HepG2 (cell line): ENCODE results near the gene HOXA6. TPM values are rescaled to one million over a fixed set of nuclear protein-coding genes. Genes with fewer than 3 reads are reported as not detected.
A peak's percentile ranks its signal among the peaks of the same experiment; 100 is the strongest.

Source experiments
- CBX2 ChIP-seq, 2 experiments: fragments of 200-600 bp in 1 of 2; sonication (generic); formaldehyde crosslinking in 1 of 2; IDR thresholded peaks; 2 replicates each; pipeline versions ENCODE4 v1.7.0 to v1.8.1; 2018 to 2022; ENCODE audit warnings: low read depth in 2 of 2, low read length in 1 of 2, mild to moderate bottlenecking in 1 of 2, missing genetic modification reagents in 1 of 2
- HNF4A ChIP-seq: sonication (generic); formaldehyde crosslinking; IDR thresholded peaks from 2 replicates; pipeline ENCODE4 v1.4.0; 2020; ENCODE audit warnings: missing genetic modification reagents
- IKZF4 ChIP-seq: sonication (generic); formaldehyde crosslinking; IDR thresholded peaks from 2 replicates; pipeline ENCODE4 v1.5.1; 2020; ENCODE audit warnings: borderline replicate concordance, mild to moderate bottlenecking, low read depth, missing genetic modification reagents; ENCODE audit errors: not compliant biosample characterization
- NR2F1 ChIP-seq, 2 experiments: fragments of 450-650 bp in 1 of 2; formaldehyde crosslinking in 1 of 2; IDR thresholded peaks; 2 replicates each; pipeline versions ENCODE4 v1.5.0 to v1.6.1; 2016 to 2020; ENCODE audit warnings: mild to moderate bottlenecking in 1 of 2, missing compliant biosample characterization in 1 of 2, missing genetic modification reagents in 1 of 2, moderate library complexity in 1 of 2
- PCBP1 ChIP-seq: fragments of 200-400 bp; formaldehyde crosslinking; IDR thresholded peaks from 2 replicates; pipeline ENCODE4 v1.6.1; 2017; ENCODE audit warnings: mild to moderate bottlenecking, low read depth, low read length, borderline replicate concordance
- RARG ChIP-seq: sonication (generic); formaldehyde crosslinking; IDR thresholded peaks from 2 replicates; pipeline ENCODE4 v1.4.0; 2020; ENCODE audit warnings: low read depth, mild to moderate bottlenecking, missing genetic modification reagents
- REPIN1 ChIP-seq: sonication (generic); formaldehyde crosslinking; IDR thresholded peaks from 2 replicates; pipeline ENCODE4 v1.8.0; 2022; ENCODE audit warnings: missing genetic modification reagents, low read depth, mild to moderate bottlenecking, borderline replicate concordance
- SNAPC4 ChIP-seq: sonication (generic); formaldehyde crosslinking; IDR thresholded peaks from 2 replicates; pipeline ENCODE4 v1.4.0; 2020; ENCODE audit warnings: mild to moderate bottlenecking, missing genetic modification reagents
- ZBTB21 ChIP-seq: sonication (generic); formaldehyde crosslinking; IDR thresholded peaks from 2 replicates; pipeline ENCODE4 v1.4.0; 2020; ENCODE audit warnings: missing genetic modification reagents
- ZBTB46 ChIP-seq: sonication (generic); formaldehyde crosslinking; IDR thresholded peaks from 2 replicates; pipeline ENCODE4 v1.4.0; 2020; ENCODE audit warnings: mild to moderate bottlenecking, missing genetic modification reagents, borderline replicate concordance
- ZFP36L1 ChIP-seq: sonication (generic); formaldehyde crosslinking; IDR thresholded peaks from 2 replicates; pipeline ENCODE4 v1.8.0; 2022; ENCODE audit warnings: mild to moderate bottlenecking, missing genetic modification reagents, moderate library complexity
- ZFP41 ChIP-seq: sonication (generic); formaldehyde crosslinking; IDR thresholded peaks from 2 replicates; pipeline ENCODE4 v1.4.0; 2020; ENCODE audit warnings: mild to moderate bottlenecking, missing genetic modification reagents, borderline replicate concordance
- ZMYM4 ChIP-seq: sonication (generic); formaldehyde crosslinking; IDR thresholded peaks from 2 replicates; pipeline ENCODE4 v1.8.1; 2023; ENCODE audit warnings: mild to moderate bottlenecking, missing genetic modification reagents
- ZNF143 ChIP-seq: sonication (generic); formaldehyde crosslinking; IDR thresholded peaks from 2 replicates; pipeline ENCODE4 v1.4.0; 2020; ENCODE audit warnings: missing genetic modification reagents
- ZNF3 ChIP-seq: IDR thresholded peaks from 2 replicates; pipeline ENCODE4 v1.7.0; 2017; ENCODE audit warnings: inconsistent platforms
- ZNF331 ChIP-seq: sonication (generic); formaldehyde crosslinking; IDR thresholded peaks from 2 replicates; pipeline ENCODE4 v1.4.0; 2020; ENCODE audit warnings: missing genetic modification reagents
- ZNF629 ChIP-seq: sonication (generic); formaldehyde crosslinking; conservative IDR thresholded peaks from 2 replicates; pipeline ENCODE4 v1.5.0; 2020; ENCODE audit warnings: missing genetic modification reagents
- ZNF788 ChIP-seq: sonication (generic); formaldehyde crosslinking; IDR thresholded peaks from 2 replicates; pipeline ENCODE4 v1.5.0; 2020; ENCODE audit warnings: mild to moderate bottlenecking, missing genetic modification reagents, borderline replicate concordance
- polyA plus RNA-seq, 8 experiments: library from polyadenylated mRNA; depleted of rRNA in 3 of 8; stranded (reverse) in 7 of 8; unstranded in 1 of 8; fragments of >200 nt; fragmentation: Illumina TruSeq in 4 of 8; extraction: Trizol in 4 of 8; gene quantifications; 2 replicates each; pipeline versions ENCODE4 v1.2.1 to v1.2.3, GENCODE V29; 2011 to 2016; ENCODE audit warnings: low read depth in 4 of 8, missing spikeins in 1 of 8, mixed read lengths in 1 of 8; ENCODE audit not compliant: insufficient read depth in 1 of 8
- total RNA-seq, 5 experiments: library from RNA; depleted of rRNA; stranded (reverse); fragments of >200 nt; fragmentation: Illumina TruSeq; extraction: Trizol; gene quantifications; 2 replicates each; pipeline ENCODE4 v1.2.3, GENCODE V29; 2016; ENCODE audit warnings: low read depth in 1 of 5
- TF ChIP-seq, protein P1 (sequence below): IDR thresholded peaks from 2 replicates; pipeline ENCODE4 v1.6.1; 2016; ENCODE audit warnings: mild to moderate bottlenecking
- TF ChIP-seq, protein P2 (sequence below): sonication (generic); formaldehyde crosslinking; IDR thresholded peaks from 2 replicates; pipeline ENCODE4 v1.5.1; 2020; ENCODE audit warnings: missing genetic modification reagents, mild to moderate bottlenecking, borderline replicate concordance

Gene HOXA6
- total and polyA plus RNA-seq, 2 of the 13 experiments (the other 11 are each of a cell fraction or from before 2014, with no cell fraction given) = 1.3 to 1.5 TPM

DNA sequence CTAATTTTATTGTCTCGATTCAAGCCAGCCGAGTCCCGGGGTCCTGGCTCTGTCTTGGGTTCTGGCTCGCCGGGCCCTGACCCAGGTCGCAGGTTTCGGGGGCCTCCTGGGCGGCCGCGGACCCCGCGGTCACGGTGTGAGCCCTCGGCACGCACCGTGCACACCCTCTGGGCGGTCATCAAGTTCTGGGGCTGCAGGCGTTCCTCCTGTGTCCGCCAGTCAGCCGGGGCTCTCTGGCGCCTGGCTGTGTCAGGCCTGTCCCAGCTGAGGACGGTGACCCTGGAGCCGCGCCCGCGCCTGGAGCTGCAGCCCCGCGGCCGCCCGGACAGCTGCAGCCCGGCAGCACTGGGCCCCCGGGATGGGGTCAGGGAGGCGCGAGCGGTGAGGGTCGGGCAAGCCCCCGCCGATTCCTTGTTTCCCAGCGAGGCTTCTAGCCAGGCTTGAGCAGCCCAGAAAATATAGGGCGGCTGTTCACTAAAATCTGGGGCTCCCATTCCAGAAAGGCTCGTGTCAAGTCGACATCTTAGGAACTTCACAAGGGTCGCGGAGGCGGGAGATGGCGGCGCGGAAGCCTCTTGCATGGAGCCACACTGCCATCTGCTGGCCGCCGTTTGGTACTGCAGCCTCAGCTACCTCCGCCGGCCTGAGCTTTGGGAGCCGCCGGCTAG is 13.1 kb upstream of the HOXA6 start (continued):
- no peak for TF ChIP-seq NR2F1 (CRISPR knock-in tag; IDR thresholded peaks at IDR 0.05)
- no peak for TF ChIP-seq ZNF629 (CRISPR knock-in tag)
- no peak for TF ChIP-seq ZFP41 (CRISPR knock-in tag)
- TF ChIP-seq ZBTB21 (CRISPR knock-in tag) = no peak
- TF ChIP-seq, protein P1, sequence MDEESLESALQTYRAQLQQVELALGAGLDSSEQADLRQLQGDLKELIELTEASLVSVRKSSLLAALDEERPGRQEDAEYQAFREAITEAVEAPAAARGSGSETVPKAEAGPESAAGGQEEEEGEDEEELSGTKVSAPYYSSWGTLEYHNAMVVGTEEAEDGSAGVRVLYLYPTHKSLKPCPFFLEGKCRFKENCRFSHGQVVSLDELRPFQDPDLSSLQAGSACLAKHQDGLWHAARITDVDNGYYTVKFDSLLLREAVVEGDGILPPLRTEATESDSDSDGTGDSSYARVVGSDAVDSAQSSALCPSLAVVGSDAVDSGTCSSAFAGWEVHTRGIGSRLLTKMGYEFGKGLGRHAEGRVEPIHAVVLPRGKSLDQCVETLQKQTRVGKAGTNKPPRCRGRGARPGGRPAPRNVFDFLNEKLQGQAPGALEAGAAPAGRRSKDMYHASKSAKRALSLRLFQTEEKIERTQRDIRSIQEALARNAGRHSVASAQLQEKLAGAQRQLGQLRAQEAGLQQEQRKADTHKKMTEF (CRISPR knock-in tag) = peak; percentile 49; the same call in 1 of the 2 replicates
- no peak for TF ChIP-seq ZNF143
- no peak for TF ChIP-seq ZNF3 (CRISPR knock-in tag)
- TF ChIP-seq ZBTB46 (CRISPR knock-in tag) = no peak
- no peak; the same call in 1 of the 2 replicates for TF ChIP-seq ZNF788 (CRISPR knock-in tag)
- TF ChIP-seq ZFP36L1 (CRISPR knock-in tag) = no peak
- TF ChIP-seq HNF4A = no peak
- no peak for TF ChIP-seq RARG (CRISPR knock-in tag)
- no peak for TF ChIP-seq PCBP1
- TF ChIP-seq CBX2 (IDR thresholded peaks at IDR 0.05; ENCODE audit: low read depth, low read length) = no peak
- no peak for TF ChIP-seq CBX2 (CRISPR knock-in tag; IDR thresholded peaks at IDR 0.05; ENCODE audit: low read depth)
- 0 out of 2 replicates have a peak, but pooled peaks have one; percentile 43 for TF ChIP-seq REPIN1 (CRISPR knock-in tag)
- no peak for TF ChIP-seq IKZF4 (CRISPR knock-in tag)
- no peak; the same call in 1 of the 2 replicates for TF ChIP-seq ZNF331 (CRISPR knock-in tag)
- TF ChIP-seq ZMYM4 (CRISPR knock-in tag) = 0 out of 2 replicates have a peak, but pooled peaks have one; percentile 26
- TF ChIP-seq, protein P2, sequence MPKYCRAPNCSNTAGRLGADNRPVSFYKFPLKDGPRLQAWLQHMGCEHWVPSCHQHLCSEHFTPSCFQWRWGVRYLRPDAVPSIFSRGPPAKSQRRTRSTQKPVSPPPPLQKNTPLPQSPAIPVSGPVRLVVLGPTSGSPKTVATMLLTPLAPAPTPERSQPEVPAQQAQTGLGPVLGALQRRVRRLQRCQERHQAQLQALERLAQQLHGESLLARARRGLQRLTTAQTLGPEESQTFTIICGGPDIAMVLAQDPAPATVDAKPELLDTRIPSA (CRISPR knock-in tag) = no peak
- TF ChIP-seq SNAPC4 (CRISPR knock-in tag) = 0 out of 2 replicates have a peak, but pooled peaks have one; percentile 61
